ENCODE results near the gene PCBP3.

- TF ChIP-seq ZFX (CRISPR knock-in tag; IDR thresholded peaks at IDR 0.05; ENCODE audit: low read depth) (no peak), IKZF1 (IDR thresholded peaks at IDR 0.05) (no peak), CTCF (CRISPR knock-in tag; IDR thresholded peaks at IDR 0.05) (no peak), NFYB (CRISPR knock-in tag; IDR thresholded peaks at IDR 0.05) (no peak), ZFP36 (IDR thresholded peaks at IDR 0.05; ENCODE audit: borderline replicate concordance, low read depth, low read length, partially characterized antibody) (no peak), ZBTB43 (CRISPR knock-in tag; conservative IDR thresholded peaks at IDR 0.05) (no peak), POLR2A (IDR thresholded peaks at IDR 0.05; ENCODE audit: insufficient read depth in 1 of 2, low read depth in 2 of 2, low read length in 2 of 2) (no peak), MAX (IDR thresholded peaks at IDR 0.05) (no peak), MAFG (CRISPR knock-in tag; IDR thresholded peaks at IDR 0.05) (no peak), TRIM22 (IDR thresholded peaks at IDR 0.05) (no peak), ATF3 (CRISPR knock-in tag; IDR thresholded peaks at IDR 0.05) (no peak), ZNF230 (CRISPR knock-in tag; IDR thresholded peaks at IDR 0.05) (no peak), TAF1 (CRISPR knock-in tag; IDR thresholded peaks at IDR 0.05) (no peak), MYNN (CRISPR knock-in tag; IDR thresholded peaks at IDR 0.05; ENCODE audit: low read depth) (no peak)
These were observed 186.1 kb downstream of the PCBP3 start for GRCh38 chr21:45829668-45830067.

Measured in HepG2 (cell line).